CMK (cell line): ENCODE measurements around the gene KCNK6.

ENCODE experiments used
- DNase-seq: peaks from one replicate; pipeline ENCODE4 v3.0.0-alpha.2; 2010; ENCODE audit warnings: low read depth

The KCNK6 gene

DNA sequence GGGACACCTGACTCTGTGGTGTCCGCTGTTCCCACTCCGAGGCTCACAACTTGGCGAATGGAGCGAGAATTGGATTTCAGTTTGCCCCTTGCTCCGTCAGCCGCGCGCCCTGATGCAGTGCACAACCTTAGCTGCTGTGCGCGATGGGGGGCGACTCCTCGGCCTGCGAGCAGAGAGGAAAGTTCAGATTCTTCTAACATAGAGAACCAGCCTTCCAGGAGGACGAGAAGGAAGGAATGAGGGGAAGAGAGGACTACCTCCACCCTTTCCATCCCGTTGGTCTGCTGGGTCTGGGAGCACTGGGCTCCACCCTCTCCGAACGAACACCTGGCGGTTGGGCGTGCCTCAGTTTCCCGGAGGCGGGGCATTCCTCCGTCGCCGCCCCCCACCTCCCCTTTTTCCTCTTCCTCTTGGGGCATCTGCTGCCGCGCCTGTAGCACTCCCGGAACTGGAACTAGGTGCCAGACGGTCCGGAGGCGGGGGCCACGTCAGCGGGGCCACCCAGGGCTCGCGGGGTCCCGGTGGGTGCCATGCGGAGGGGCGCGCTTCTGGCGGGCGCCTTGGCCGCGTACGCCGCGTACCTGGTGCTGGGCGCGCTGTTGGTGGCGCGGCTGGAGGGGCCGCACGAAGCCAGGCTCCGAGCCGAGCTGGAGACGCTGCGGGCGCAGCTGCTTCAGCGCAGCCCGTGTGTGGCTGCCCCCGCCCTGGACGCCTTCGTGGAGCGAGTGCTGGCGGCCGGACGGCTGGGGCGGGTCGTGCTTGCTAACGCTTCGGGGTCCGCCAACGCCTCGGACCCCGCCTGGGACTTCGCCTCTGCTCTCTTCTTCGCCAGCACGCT lies at the start of gene KCNK6:
KCNK6 (plus strand) TSS at position 425 of the 838 bp plus-strand sequence; CDS start at position 531, 106 bp downstream.
- DNase-seq: peak; percentile 58

DNA sequence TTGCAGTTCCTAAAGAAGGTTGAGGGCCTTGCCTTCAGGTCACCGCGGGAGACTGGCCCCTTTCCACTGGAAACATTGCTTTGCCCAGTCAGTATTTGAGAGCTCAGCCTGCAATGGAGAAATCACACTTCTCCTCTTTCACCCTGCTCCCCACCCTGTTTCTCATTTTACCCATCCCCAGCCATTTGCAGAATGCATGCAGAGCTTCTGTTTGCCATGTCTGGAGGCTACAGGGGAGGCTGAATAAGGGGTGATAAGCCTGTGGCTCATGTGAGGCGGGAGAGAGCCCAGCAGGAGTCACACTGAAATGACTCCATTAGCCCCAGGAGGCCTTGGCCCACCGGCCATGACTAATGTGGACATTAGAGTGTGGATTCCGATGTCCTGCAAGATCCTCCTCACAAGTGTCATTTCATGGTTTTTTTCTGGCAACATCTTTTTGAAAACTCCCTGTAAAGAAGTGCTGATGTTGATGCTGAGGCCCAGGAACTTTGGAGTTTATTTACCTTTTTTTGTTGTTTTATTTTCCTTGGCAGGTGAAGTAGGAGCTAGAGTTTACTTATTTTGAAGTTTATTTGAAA lies 49.0 kb upstream of the KCNK6 start:
- no peak for DNase-seq

DNA sequence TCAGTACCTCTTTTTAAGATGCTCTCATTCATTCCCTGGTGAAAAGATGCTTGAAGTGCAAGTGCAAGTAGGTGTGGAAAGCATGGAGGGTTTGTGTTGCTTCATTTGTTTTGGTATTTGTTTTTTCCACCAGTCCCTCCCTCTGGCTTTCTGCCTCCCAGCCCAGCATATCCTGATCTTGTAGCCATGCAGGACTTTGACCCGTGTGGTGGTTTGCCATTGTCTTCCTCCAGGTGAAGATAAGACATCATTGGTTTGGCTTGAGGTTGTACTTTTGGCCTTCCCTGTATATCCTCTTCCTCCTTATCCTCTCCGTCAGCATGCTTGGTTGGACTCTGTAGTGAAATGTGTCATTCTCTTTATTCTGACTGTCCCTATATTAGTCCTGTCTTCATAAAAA lies 46.1 kb upstream of the KCNK6 start:
- DNase-seq: no peak

GRCh38 chr19:38274739-38275138 lies 44.9 kb upstream of the KCNK6 start:
- no peak for DNase-seq

GRCh38 chr19:38276942-38277517 lies 42.6 kb upstream of the KCNK6 start:
- DNase-seq: no peak

GRCh38 chr19:38277549-38277948 lies 42.1 kb upstream of the KCNK6 start:
- no peak for DNase-seq

GRCh38 chr19:38277969-38278680 lies 41.5 kb upstream of the KCNK6 start:
- no peak for DNase-seq

DNA sequence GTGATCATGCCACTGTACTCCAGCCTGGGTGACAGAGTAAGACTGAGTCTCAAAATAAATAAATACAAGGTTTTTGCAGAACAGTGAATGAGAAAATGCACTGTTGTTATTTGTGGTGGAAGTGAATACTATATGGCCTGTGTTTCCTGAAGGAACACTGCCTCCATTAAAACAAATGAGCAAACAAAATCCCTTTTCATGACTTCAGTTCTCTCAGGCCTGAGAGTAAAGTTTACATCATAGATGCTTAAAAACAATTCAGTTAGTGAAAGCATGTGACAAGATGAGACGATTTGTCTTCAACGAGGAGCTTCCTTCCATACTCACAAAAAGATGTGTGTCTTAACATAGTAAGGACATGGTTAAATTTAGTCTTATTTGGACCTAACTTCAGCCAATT lies 40.9 kb upstream of the KCNK6 start:
- no peak for DNase-seq

- DNase-seq: no peak
These were observed 39.4 kb upstream of the KCNK6 start for GRCh38 chr19:38280030-38280921.

DNA sequence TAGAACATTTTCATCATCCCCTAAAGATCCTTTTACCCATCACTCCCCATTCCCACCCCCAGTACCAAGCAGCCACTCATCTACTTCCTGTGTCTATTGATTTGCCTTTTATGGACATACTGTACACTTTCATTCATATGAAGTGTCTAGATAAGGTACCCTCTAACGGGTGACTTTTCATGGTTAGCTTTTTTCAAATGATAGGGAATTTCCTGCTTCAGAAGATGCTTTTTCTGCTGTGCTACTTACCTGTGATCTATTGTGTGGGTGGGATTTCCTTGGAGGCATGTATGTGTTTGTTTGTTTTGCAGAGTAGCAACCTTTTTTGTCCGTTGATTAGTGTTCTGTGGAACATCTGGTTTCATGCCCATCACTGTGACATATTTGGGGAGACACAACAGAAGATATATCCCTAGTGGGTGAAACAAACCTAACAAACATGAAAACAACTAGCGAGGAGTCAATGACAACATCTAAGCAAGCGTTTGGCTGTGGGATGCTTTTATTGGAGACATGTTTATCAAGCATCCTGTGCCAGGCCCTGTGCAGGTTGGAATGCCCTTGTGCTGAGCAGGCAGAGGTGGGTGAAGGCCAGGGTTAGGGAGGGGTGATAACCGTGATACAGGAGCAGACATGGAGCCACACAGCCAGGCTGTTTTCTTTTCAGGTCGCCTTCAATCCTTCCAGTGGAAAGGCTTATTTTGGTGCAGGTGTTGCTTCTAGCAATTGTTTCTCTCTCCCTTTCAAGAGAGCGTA lies 37.7 kb upstream of the KCNK6 start:
- no peak for DNase-seq

DNA sequence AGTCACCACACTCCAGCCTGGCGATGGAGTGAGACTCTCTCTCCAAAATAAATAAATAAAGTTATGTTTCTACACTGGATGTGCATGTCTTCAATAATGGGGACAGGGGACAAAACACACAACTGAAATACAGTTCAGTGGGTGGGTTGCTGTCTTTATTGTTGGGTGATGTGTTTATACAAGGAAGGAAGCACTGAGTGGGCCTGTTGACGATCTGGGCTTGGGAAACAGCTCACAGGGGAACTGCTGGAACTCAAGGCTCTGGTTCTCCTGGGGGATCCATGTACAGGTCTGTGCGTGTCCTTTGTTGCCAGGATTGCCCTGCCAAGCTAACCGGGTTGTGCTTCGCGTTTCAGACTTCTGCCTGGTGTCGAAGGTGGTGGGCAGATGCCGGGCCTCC lies 36.4 kb upstream of the KCNK6 start:
- DNase-seq: no peak

- no peak for DNase-seq
These were observed 35.2 kb upstream of the KCNK6 start for GRCh38 chr19:38284422-38284821.

DNA sequence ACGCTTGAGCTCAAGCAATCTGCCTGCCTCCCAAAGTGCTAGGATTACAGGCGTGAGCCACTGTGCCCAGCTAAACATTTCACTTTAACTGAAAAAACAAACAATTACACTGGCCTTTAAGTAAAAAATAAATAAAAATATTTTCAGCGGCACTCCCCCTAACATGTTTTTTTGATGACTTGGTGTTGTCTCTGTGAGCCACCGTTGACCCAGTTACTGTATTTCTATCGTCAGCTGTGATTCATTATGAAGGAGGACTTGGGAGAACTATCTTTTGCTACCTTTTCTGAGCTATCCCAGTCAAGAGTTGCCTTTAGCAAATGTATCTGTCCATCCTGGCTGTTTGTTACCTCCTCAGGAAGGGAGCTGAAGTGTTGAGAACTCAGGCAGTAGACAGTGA lies 34.1 kb upstream of the KCNK6 start:
- no peak for DNase-seq

DNA sequence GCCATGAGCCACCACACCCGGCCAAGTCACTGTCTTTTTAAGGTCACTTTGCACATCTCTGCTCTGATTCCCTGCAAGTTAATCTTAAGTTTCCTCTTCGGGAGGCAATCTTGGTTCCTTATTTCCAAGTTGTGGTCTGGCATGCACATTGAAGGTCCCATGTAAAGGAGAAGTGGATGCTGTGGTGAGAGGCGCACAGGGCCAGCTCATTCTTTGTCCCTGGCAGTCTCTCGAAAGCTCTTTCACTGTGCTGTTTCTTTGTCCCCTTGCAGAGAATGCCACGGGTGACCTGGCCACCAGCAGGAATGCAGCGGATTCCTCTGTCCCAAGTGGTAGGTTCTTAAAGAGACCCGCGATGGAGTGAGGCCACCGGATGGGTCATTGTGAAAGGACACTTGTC lies 32.0 kb upstream of the KCNK6 start:
- no peak for DNase-seq

DNA sequence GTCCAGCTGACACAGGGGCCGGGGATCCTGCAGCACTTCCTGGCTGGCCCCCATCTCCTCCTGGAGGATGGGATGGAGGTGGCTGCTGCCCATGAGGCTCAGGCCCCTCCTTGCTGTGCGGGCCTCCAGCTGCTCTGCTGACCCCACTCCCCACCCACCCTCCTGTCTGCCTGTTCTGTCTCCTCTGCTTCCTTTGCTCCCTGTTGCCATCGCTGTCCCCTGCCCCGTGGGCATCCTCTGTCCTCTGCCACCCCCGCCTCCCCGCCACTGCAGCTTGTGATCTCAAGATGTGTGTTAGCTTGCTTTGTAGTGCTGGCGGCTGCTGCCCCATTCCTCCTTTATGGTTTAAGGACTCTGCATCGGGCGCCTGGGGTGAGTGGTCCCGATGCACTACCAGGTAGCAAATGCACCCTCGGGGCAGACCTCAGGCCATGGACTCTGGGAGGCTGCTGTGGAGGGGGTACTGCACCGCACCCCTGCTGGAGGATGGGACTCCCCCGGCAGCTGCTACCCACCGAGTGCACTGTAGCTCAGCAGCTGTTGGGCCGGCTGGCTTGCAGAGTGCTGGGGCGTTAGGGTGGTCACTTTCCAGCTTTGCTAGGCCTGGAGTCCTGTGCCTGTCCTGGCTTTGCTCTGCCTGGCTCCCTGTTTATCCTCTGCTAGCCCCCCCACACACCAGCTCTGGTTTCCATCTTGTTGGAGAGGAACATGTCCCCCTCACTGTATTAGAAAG lies 31.4 kb upstream of the KCNK6 start:
- no peak for DNase-seq

GRCh38 chr19:38289955-38290354 lies 29.7 kb upstream of the KCNK6 start:
- no peak for DNase-seq

- DNase-seq: no peak
These were observed 29.0 kb upstream of the KCNK6 start for GRCh38 chr19:38290631-38291147.

DNA sequence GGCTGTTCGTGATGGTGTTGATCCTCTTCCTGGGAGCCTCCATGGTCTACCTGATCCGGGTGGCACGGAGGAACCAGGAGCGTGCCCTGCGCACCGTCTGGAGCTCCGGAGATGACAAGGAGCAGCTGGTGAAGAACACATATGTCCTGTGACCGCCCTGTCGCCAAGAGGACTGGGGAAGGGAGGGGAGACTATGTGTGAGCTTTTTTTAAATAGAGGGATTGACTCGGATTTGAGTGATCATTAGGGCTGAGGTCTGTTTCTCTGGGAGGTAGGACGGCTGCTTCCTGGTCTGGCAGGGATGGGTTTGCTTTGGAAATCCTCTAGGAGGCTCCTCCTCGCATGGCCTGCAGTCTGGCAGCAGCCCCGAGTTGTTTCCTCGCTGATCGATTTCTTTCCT lies 27.8 kb upstream of the KCNK6 start:
- no peak for DNase-seq

GRCh38 chr19:38293281-38293680 lies 26.4 kb upstream of the KCNK6 start:
- DNase-seq: no peak

DNA sequence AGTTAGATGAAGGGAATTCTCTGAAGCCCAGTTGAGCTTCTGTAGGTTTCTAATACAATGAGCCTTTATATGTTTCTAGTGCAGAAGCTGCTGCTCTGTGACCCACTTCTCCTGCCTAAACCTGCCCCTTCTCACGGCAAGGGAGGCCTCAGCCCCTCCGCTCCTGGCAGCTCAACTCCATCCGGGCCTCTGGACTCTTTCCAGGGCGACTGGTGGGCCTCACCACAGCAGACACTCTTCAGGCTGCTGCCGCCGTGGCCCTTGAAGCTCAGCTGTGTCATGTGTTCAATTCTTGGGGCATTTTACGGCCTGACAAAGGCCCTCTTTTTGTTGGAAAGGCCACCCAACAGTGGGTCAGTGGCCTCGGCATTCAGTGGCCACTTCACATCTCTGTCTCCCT lies 25.6 kb upstream of the KCNK6 start:
- DNase-seq: no peak
